Tibial nerve (tissue), 4 donors: Measurements from ENCODE around the gene TNPO3. TPM values are rescaled to one million over a fixed set of nuclear protein-coding genes. Genes with fewer than 3 reads are reported as not detected.

ENCODE experiments used
- DNase-seq, 2 donors: peaks; one replicate each; pipeline ENCODE4 v3.0.0-alpha.2; 2019; ENCODE audit warnings: low spot score in 2 of 2
- H3K27ac ChIP-seq, 4 donors: fragments of 200-600 bp; sonication (generic) in 3 of 4; one replicate each; pipeline ENCODE4 v1.5.1; 2017 to 2019; ENCODE audit warnings: mild to moderate bottlenecking in 1 of 4
- H3K27me3 ChIP-seq, 2 donors: fragments of 200-600 bp; sonication (generic) in 1 of 2; one replicate each; pipeline versions ENCODE4 v1.5.1 to v1.6.0; 2017 to 2019
- H3K36me3 ChIP-seq, 3 donors: fragments of 200-600 bp; sonication (generic); one replicate each; pipeline ENCODE4 v1.5.1; 2018 to 2019
- H3K4me1 ChIP-seq, 4 donors: fragments of 200-600 bp; sonication (generic) in 3 of 4; one replicate each; pipeline ENCODE4 v1.5.1; 2017 to 2019
- H3K4me3 ChIP-seq, 4 donors: fragments of 200-600 bp; sonication (generic) in 3 of 4; one replicate each; pipeline ENCODE4 v1.5.1; 2017 to 2019; ENCODE audit warnings: mild to moderate bottlenecking in 1 of 4, moderate library complexity in 1 of 4
- H3K9me3 ChIP-seq, 4 donors: fragments of 200-600 bp; sonication (generic) in 3 of 4; one replicate each; pipeline ENCODE4 v1.5.1; 2017 to 2019
- CTCF ChIP-seq, 5 experiments: fragments of 200-600 bp in 3 of 5; fragments of 450-650 bp in 2 of 5; sonication (generic) in 3 of 5; IDR thresholded peaks; one replicate each; pipeline ENCODE4 v1.5.1; 2016 to 2019; ENCODE audit warnings: antibody characterized with exemption in 5 of 5, mild to moderate bottlenecking in 3 of 5, moderate library complexity in 2 of 5
- EP300 ChIP-seq, 2 donors: sonication (generic); formaldehyde crosslinking; IDR thresholded peaks; one replicate each; pipeline ENCODE4 v1.6.1; 2017; ENCODE audit warnings: antibody characterized with exemption in 2 of 2, mild to moderate bottlenecking in 1 of 2
- POLR2A ChIP-seq, 2 donors: fragments of 450-650 bp; IDR thresholded peaks; one replicate each; pipeline ENCODE4 v1.6.1; 2017; ENCODE audit warnings: antibody characterized with exemption in 2 of 2, mild to moderate bottlenecking in 2 of 2, moderate library complexity in 2 of 2
- WGBS, 2 donors: methylation state at CpG; one replicate each; pipeline ENCODE4 v1.1.5; 2018; 5-methylcytosine and 5-hydroxymethylcytosine counted together
- total RNA-seq, 4 donors: library from RNA; depleted of rRNA; stranded (reverse); fragments of >200 nt; gene quantifications; one replicate each; pipeline ENCODE4 v1.1.0, GENCODE V29; 2016

The TNPO3 gene
- 10 to 100 TPM; 33.9 to 36.9 (median 35.5) TPM for total RNA-seq

GRCh38 chr7:129054438-129055293, at the start of gene TNPO3:
Gene TNPO3 (minus strand): TSS chr7:129055111. CDS start chr7:129054770, 341 bp downstream.
- Histone ChIP-seq H3K4me3 (peak within 1 kb of the TSS; percentile 66 to 99 (median 84)), H3K27ac (peak within 1 kb of the TSS; percentile 93 to 99 (median 97)), H3K27me3 (no peaks in the 10 kb centered on the region), H3K36me3 (no peaks in the 10 kb centered on the region), H3K4me1 (peaks cover 0 to 43% (median 14%) of the 10 kb centered on the region in 4 donors), H3K9me3 (no peaks in the 10 kb centered on the region)
- TF ChIP-seq POLR2A (IDR thresholded peaks at IDR 0.05) = peak; percentile 54 to 80
- peak in 1 of 5 experiments; percentile 36 for TF ChIP-seq CTCF (IDR thresholded peaks at IDR 0.05)
- peak; percentile 67 to 90 for TF ChIP-seq EP300 (IDR thresholded peaks at IDR 0.05)
- DNase-seq = peak; percentile 88 to 93
- WGBS, 2 donors = 0% methylated on average over 56 to 58 of the region's 59 CpGs

GRCh38 chr7:129103561-129104324, 48.8 kb upstream of the TNPO3 start:
- WGBS, 2 donors = 76 to 80% methylated on average over 4 of the region's 4 CpGs

GRCh38 chr7:129101746-129102145, 46.8 kb upstream of the TNPO3 start:
- TF ChIP-seq EP300 (IDR thresholded peaks at IDR 0.05) = no peak
- H3K27ac ChIP-seq = no peak overlapping the region
- 68 to 69% methylated on average over 6 of the region's 6 CpGs for WGBS, 2 donors
- DNase-seq = no peak
- no peaks in the 10 kb centered on the region for H3K9me3 ChIP-seq
- H3K4me3 ChIP-seq = no peak overlapping the region
- H3K4me1 ChIP-seq = peaks cover 0 to 18% (median 3%) of the 10 kb centered on the region in 4 donors
- no peaks in the 10 kb centered on the region for H3K27me3 ChIP-seq
- H3K36me3 ChIP-seq = no peaks in the 10 kb centered on the region

More at GRCh38 chr7:129103561-129104324, 48.8 kb upstream of the TNPO3 start:
- H3K4me1 ChIP-seq = peaks cover 0 to 18% (median 3%) of the 10 kb centered on the region in 4 donors
- no peak for TF ChIP-seq EP300 (IDR thresholded peaks at IDR 0.05)
- no peak for TF ChIP-seq CTCF (IDR thresholded peaks at IDR 0.05)
- TF ChIP-seq POLR2A (IDR thresholded peaks at IDR 0.05) = no peak
- H3K4me3 ChIP-seq = no peak overlapping the region
- no peaks in the 10 kb centered on the region for H3K36me3 ChIP-seq
- DNase-seq = no peak
- H3K27me3 ChIP-seq = no peaks in the 10 kb centered on the region
- no peak overlapping the region for H3K27ac ChIP-seq
- no peaks in the 10 kb centered on the region for H3K9me3 ChIP-seq

- TF ChIP-seq EP300 (IDR thresholded peaks at IDR 0.05) = no peak
These were observed 45.9 kb upstream of the TNPO3 start for GRCh38 chr7:129100827-129101166.

GRCh38 chr7:129098409-129099084, 43.6 kb upstream of the TNPO3 start:
- 69 to 83% methylated on average over 8 of the region's 8 CpGs for WGBS, 2 donors
- H3K36me3 ChIP-seq = no peaks in the 10 kb centered on the region

More at GRCh38 chr7:129100827-129101166, 45.9 kb upstream of the TNPO3 start:
- 39 to 45% methylated on average over 2 of the region's 2 CpGs for WGBS, 2 donors
- peaks cover 0 to 18% (median 3%) of the 10 kb centered on the region in 4 donors for H3K4me1 ChIP-seq
- no peaks in the 10 kb centered on the region for H3K9me3 ChIP-seq
- no peak overlapping the region for H3K4me3 ChIP-seq
- H3K27me3 ChIP-seq = no peaks in the 10 kb centered on the region
- no peak for DNase-seq
- no peaks in the 10 kb centered on the region for H3K36me3 ChIP-seq
- no peak overlapping the region for H3K27ac ChIP-seq

More at GRCh38 chr7:129098409-129099084, 43.6 kb upstream of the TNPO3 start:
- no peak for DNase-seq
- Histone ChIP-seq H3K4me1 (peaks cover 0 to 14% (median 3%) of the 10 kb centered on the region in 4 donors), H3K9me3 (no peaks in the 10 kb centered on the region), H3K4me3 (no peak overlapping the region), H3K27ac (no peak overlapping the region), H3K27me3 (no peaks in the 10 kb centered on the region)
- TF ChIP-seq POLR2A (IDR thresholded peaks at IDR 0.05) (no peak), EP300 (IDR thresholded peaks at IDR 0.05) (no peak), CTCF (IDR thresholded peaks at IDR 0.05) (no peak)
